GM18951 (cell line): ENCODE measurements around the gene PPP1R11.
"Not testable (repeated sequence)": the region's sequence is repeated elsewhere in the genome, so short reads cannot be mapped to it uniquely, and the experiment has no call there.

ENCODE experiments used
- POLR2A ChIP-seq: IDR thresholded peaks from 4 replicates; pipeline ENCODE4 v1.6.1; 2011; ENCODE audit warnings: mild to moderate bottlenecking; ENCODE audit not compliant: insufficient read length, insufficient read depth; ENCODE audit errors: extremely low read depth
- in situ Hi-C: fragments of 300-500 bp; cut with MboI; formaldehyde crosslinking; loops from one replicate; pipeline ENCODE4 v1.12.0; 2022; ENCODE audit warnings: low sequenced_read_pairs, mixed read lengths, inconsistent platforms; ENCODE audit not compliant: unreplicated experiment

PPP1R11 gene, protein sequence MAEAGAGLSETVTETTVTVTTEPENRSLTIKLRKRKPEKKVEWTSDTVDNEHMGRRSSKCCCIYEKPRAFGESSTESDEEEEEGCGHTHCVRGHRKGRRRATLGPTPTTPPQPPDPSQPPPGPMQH

GRCh38 chr6:30066577-30067459 is at the start of gene PPP1R11:
Gene PPP1R11 (plus strand): TSS chr6:30067198. CDS start chr6:30067411, 213 bp downstream.
- in situ Hi-C loops = no loop called here
- TF ChIP-seq POLR2A = peak; percentile 87

GRCh38 chr6:30019819-30020218 is 47.2 kb upstream of the PPP1R11 start:
- in situ Hi-C loops = no loop called here
- TF ChIP-seq POLR2A = no peak

DNA sequence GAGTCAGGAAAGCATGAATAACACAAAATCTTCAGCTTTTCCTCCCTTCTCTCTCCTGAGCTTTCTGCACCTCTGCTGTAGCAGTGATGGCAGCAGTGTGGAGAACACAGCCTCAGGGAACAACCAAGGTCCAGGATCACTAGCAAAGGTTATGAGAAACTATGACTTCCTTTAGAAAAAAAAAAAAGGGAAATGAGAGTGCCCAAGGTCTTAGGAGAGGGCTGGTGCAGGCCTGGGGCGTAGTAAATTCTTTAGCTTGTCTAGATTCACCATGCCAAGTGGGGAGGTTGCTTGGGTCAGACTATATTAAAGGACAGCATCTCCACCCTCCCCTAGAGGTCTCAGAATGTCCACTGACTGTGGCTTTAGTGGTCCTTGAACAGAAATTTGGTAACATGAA is 46.4 kb upstream of the PPP1R11 start:
- in situ Hi-C loops = no loop called here
- TF ChIP-seq POLR2A = no peak

DNA sequence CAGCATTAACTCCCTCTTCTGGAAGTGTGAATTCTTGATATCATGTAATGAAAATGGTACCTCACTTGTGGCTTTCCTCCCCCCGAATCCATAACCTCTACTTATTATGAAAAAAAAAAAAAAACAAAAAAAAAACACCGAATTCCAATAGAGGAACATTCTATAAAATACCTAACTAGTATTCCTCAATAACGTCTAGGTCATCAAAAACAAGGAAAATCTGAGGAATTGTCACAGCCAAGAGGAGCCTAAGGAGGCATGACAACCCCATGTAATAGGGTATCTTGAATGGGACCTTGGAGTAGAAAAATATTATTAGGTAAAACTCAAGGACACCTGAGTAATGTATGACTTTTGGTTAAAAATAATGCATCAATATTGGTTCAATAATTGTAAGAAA is 44.8 kb upstream of the PPP1R11 start:
- in situ Hi-C loops = no loop called here
- no peak for TF ChIP-seq POLR2A

- in situ Hi-C loops = not testable (repeated sequence)
Observed at GRCh38 chr6:30022712-30023111, 44.3 kb upstream of the PPP1R11 start.

- no peak for TF ChIP-seq POLR2A
- in situ Hi-C loops = no loop called here
Observed at GRCh38 chr6:30025186-30025585, 41.8 kb upstream of the PPP1R11 start.

DNA sequence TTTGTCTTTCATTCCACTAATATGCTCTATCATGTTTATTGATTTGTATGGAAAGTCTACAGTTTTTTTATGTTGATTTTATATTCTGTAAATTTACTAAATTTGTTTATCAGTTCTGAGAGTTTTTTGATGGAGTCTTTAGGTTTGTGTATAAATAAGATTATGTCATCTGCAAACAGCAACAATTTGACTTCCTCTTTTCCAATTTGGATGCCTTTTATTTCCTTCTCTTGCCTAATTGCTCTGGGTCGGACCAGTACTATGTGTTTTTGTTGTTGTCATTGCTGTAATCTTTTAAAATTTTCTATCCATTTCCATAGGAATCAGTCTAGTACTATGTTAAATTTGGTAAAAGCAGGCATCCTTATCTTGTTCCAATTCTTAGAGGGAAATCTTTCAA is 37.4 kb upstream of the PPP1R11 start:
- no peak for TF ChIP-seq POLR2A
- in situ Hi-C loops = no loop called here

- TF ChIP-seq POLR2A = no peak
- in situ Hi-C loops = no loop called here
Observed at GRCh38 chr6:30031381-30031780, 35.6 kb upstream of the PPP1R11 start.

GRCh38 chr6:30033440-30033839 is 33.6 kb upstream of the PPP1R11 start:
- in situ Hi-C loops = not testable (repeated sequence)

DNA sequence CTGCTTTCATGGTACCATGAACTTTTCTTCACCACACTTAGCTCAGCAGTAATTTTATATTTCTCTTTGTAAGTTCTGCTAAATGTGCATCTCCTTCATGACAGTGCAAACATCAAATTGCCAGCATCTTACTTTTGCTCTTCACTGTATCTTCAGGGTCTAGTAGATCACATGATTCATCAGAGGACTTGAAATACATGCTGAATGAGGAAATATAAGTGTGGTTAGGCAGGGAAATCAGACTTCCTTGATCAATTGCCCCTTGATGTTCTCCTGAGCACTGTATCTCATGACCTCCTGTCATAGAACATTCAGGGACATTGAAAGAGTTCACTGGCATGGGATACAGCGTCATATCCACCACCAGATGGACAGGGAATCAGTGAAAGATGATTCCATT is 31.2 kb upstream of the PPP1R11 start:
- no peak for TF ChIP-seq POLR2A
- in situ Hi-C loops = no loop called here

DNA sequence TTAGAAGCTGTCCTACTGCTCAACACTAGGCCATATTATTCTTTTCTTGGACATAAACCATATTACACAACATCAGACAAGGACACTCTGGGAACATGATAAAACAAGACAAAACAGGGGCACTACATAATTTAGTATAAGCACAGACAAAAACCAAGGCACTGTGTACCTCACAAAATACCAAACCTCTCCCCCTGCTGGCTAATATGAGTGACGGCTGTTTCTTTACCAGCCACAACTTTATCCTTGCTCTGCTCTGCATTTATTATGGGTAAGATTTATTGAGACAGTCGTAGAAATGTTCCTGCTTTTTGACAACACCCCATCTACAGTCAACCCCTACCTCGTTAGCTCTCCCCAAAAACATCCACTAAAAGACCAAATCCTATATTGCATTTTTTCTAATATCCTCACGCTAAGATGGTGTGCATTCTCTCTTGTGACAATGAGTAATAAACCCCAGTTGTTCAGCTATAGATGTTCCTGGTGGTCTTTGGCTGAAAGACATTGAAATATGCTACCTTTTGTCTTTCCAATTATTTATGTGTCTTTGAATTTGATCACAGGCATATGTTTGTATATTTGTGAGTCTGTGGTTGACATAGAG is 29.7 kb upstream of the PPP1R11 start:
- in situ Hi-C loops = no loop called here
- no peak for TF ChIP-seq POLR2A

DNA sequence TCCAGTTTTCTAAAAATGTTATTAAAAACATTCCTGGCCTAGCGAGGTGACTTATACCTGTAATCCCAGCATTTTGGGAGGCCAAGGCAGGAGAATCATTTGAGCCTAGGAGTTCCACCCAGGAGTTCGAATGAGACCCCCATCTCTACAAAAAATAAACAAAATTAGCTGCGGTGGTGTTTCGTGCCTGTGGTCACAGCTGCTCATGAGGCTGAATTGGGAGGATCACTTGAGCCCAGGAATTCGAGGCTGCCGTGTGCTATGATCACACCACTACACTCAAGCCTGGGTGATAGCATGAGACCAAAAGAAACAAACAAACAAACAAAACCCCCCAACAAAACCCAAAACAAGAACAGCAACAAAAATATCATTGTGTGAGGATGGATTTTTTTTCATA is 25.8 kb upstream of the PPP1R11 start:
- in situ Hi-C loops = no loop called here
- TF ChIP-seq POLR2A = no peak

- in situ Hi-C loops = no loop called here
Observed at GRCh38 chr6:30041821-30042220, 25.2 kb upstream of the PPP1R11 start.

DNA sequence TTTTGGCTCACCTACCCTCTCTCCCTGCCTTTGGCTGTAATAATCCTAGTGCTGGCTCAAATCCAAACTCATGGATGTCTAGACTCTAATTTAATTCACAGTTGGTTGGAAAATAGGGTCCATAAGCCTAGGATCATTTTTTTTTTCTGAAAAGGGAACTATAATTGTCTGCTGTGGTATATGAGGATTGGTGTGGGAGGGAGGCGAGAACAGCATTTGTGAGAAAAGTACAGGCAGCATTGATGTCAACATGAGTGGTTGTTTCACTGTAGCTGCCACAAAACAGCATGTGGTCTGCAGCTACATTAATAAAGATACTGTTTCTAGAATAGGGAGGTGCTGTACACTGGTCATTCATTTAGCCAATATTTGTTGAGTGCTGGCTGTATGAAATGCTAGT is 24.5 kb upstream of the PPP1R11 start:
- no peak for TF ChIP-seq POLR2A
- in situ Hi-C loops = no loop called here

More at GRCh38 chr6:30041821-30042220, 25.2 kb upstream of the PPP1R11 start:
- no peak for TF ChIP-seq POLR2A

- in situ Hi-C loops = no loop called here
- TF ChIP-seq POLR2A = no peak
Observed at GRCh38 chr6:30042914-30043313, 24.1 kb upstream of the PPP1R11 start.
